Fibroblast of the aortic adventitia (primary cell): ENCODE measurements around the gene ZNF248. TPM values are rescaled to one million over a fixed set of nuclear protein-coding genes. Genes with fewer than 3 reads are reported as not detected.

Source experiments
- DNase-seq: peaks from one replicate; pipeline ENCODE4 v3.0.0-alpha.2; 2010; ENCODE audit warnings: low read depth
- H3K4me3 ChIP-seq: 2 replicates; pipeline ENCODE4 v1.5.1; 2011; ENCODE audit warnings: low read depth, mild to moderate bottlenecking, control low read depth, low read length, moderate library complexity
- CTCF ChIP-seq: IDR thresholded peaks from 2 replicates; pipeline ENCODE4 v1.5.1; 2011; ENCODE audit warnings: mild to moderate bottlenecking, low read length, control low read depth, inconsistent platforms; ENCODE audit not compliant: insufficient read depth
- total RNA-seq: library from RNA; depleted of rRNA; stranded (reverse); fragments of >200 nt; gene quantifications from 2 replicates; pipeline ENCODE4 v1.2.3, GENCODE V29; 2012; ENCODE audit warnings: low replicate concordance

Gene ZNF248
- total RNA-seq, result 8.6 and 8.7 TPM in 2 replicates

GRCh38 chr10:37857287-37858211, at the start of gene ZNF248:
Gene ZNF248 (minus strand): TSS chr10:37857610. CDS start chr10:37856310, 1,300 bp downstream.
- peak within 1 kb of the TSS; percentile 84 for H3K4me3 ChIP-seq
- TF ChIP-seq CTCF, result no peak
- DNase-seq, result peak; percentile 96

GRCh38 chr10:37906382-37906781, 49.0 kb upstream of the ZNF248 start:
- DNase-seq, result no peak
- H3K4me3 ChIP-seq, result no peak overlapping the region
- no peak for TF ChIP-seq CTCF

- no peak overlapping the region for H3K4me3 ChIP-seq
- DNase-seq, result no peak
- TF ChIP-seq CTCF, result no peak
Observed at GRCh38 chr10:37896436-37896835, 39.0 kb upstream of the ZNF248 start.

GRCh38 chr10:37895674-37896073, 38.3 kb upstream of the ZNF248 start:
- TF ChIP-seq CTCF, result no peak
- no peak for DNase-seq
- no peak overlapping the region for H3K4me3 ChIP-seq

- H3K4me3 ChIP-seq, result no peak overlapping the region
- no peak for DNase-seq
- no peak for TF ChIP-seq CTCF
Observed at GRCh38 chr10:37885850-37886249, 28.4 kb upstream of the ZNF248 start.

GRCh38 chr10:37872955-37873354, 15.5 kb upstream of the ZNF248 start:
- H3K4me3 ChIP-seq, result no peak overlapping the region
- TF ChIP-seq CTCF, result no peak
- no peak for DNase-seq
